ENCODE data around the gene WDR90. TPM values are rescaled to one million over a fixed set of nuclear protein-coding genes. Genes with fewer than 3 reads are reported as not detected.
A peak's percentile ranks its signal among the peaks of the same experiment; 100 is the strongest.

Gene WDR90
- total RNA-seq, 1 experiment from 2014 or later = 47.9 TPM

DNA sequence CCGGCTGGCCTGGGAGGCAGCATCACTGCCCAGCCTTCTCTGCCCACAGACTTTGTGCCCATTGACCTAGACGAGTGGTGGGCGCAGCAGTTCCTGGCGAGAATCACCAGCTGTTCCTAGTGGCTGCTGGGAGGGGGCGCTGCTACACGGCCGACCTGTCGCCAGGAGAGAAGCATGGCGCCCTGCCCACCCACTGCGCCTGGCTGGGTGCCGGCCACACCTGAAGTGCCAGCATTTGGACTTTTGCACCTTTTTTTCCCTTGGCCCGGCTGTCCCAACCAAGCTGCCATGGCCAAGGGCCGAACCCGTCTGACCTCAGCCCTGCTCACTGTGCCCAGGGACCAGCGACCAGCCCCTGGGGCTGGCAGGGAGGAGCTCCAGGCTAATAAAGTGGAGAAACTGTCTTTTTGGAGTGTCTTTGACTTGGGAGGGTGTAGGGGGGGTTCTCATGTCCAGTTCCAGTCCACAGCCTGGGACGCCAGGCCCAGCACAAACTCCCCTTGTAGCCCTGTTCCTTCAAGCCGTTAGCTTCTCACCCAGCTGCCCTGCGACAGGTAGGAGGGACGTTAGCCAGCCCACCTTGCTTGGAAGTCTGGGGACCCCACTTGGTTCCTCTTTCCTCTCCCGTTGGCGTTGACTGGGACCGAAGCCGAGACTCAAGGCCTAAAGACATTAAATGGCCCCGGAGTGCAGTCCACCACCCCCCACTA is 939 bp upstream of the WDR90 start:
- TF ChIP-seq, protein P1, sequence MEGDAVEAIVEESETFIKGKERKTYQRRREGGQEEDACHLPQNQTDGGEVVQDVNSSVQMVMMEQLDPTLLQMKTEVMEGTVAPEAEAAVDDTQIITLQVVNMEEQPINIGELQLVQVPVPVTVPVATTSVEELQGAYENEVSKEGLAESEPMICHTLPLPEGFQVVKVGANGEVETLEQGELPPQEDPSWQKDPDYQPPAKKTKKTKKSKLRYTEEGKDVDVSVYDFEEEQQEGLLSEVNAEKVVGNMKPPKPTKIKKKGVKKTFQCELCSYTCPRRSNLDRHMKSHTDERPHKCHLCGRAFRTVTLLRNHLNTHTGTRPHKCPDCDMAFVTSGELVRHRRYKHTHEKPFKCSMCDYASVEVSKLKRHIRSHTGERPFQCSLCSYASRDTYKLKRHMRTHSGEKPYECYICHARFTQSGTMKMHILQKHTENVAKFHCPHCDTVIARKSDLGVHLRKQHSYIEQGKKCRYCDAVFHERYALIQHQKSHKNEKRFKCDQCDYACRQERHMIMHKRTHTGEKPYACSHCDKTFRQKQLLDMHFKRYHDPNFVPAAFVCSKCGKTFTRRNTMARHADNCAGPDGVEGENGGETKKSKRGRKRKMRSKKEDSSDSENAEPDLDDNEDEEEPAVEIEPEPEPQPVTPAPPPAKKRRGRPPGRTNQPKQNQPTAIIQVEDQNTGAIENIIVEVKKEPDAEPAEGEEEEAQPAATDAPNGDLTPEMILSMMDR (IDR thresholded peaks at IDR 0.05; ENCODE audit: unreplicated experiment) = peak; percentile 62
- H3K4me1 Mint-ChIP-seq (ENCODE audit: insufficient read depth, unreplicated experiment) = peaks cover 17% of the 10 kb centered on the region
- DNase-seq (ENCODE audit: unreplicated experiment) = peak; percentile 63
- peak overlapping the region; percentile 88 for H3K27ac Mint-ChIP-seq (ENCODE audit: low read depth, unreplicated experiment)
- intact Hi-C loops (cut with micrococcal nuclease) = loop anchor here (2.0 kb wide), 1 partner anchor 59 kb away; no protein-coding TSS in a partner anchor
- H3K4me3 Mint-ChIP-seq (ENCODE audit: unreplicated experiment) = peak overlapping the region; percentile 74
- H3K36me3 Mint-ChIP-seq (ENCODE audit: insufficient read depth, unreplicated experiment) = peaks cover 32% of the 10 kb centered on the region
- CTCF ChIA-PET = interaction anchor here (0.5 to 1.4 kb wide), 13 partner anchors 11 to 647 kb away, joined by 3 to 7 read pairs (median 3); partner anchors contain the start of gene WDR24
- no peaks in the 10 kb centered on the region for H3K9me3 Mint-ChIP-seq (ENCODE audit: unreplicated experiment)
- POLR2A ChIA-PET = interaction anchor here (0.6 to 2.8 kb wide), 12 partner anchors 11 to 78 kb away, joined by 3 to 17 read pairs (median 4); partner anchors contain the start of genes CCDC78, JMJD8, METTL26 and RAB40C
- no peaks in the 10 kb centered on the region for H3K27me3 Mint-ChIP-seq (ENCODE audit: insufficient read depth, unreplicated experiment)
- BruUV-seq (replicated peaks) = TSS peak; percentile 17

- POLR2A ChIA-PET = interaction anchor here (0.6 to 2.8 kb wide), 10 partner anchors 13 to 122 kb away, joined by 3 to 17 read pairs (median 6); partner anchors contain the start of genes CAPN15, JMJD8, METTL26 and RHBDL1
Measured at GRCh38 chr16:649631-650030, 466 bp downstream of the WDR90 start.

GRCh38 chr16:651844-652243 is 2.7 kb downstream of the WDR90 start:
- TF ChIP-seq, protein P1 (IDR thresholded peaks at IDR 0.05; ENCODE audit: unreplicated experiment) = no peak
- no peaks in the 10 kb centered on the region for H3K9me3 Mint-ChIP-seq (ENCODE audit: unreplicated experiment)
- POLR2A ChIA-PET = no interaction called here
- DNase-seq (ENCODE audit: unreplicated experiment) = no peak
- H3K27ac Mint-ChIP-seq (ENCODE audit: low read depth, unreplicated experiment) = no peak overlapping the region
- H3K4me1 Mint-ChIP-seq (ENCODE audit: insufficient read depth, unreplicated experiment) = peaks cover 5% of the 10 kb centered on the region
- H3K27me3 Mint-ChIP-seq (ENCODE audit: insufficient read depth, unreplicated experiment) = no peaks in the 10 kb centered on the region
- CTCF ChIA-PET = interaction anchor here (0.7 to 1.2 kb wide), 2 partner anchors 9 to 16 kb away, joined by 3 read pairs; no protein-coding TSS in a partner anchor
- H3K36me3 Mint-ChIP-seq (ENCODE audit: insufficient read depth, unreplicated experiment) = peaks cover 26% of the 10 kb centered on the region
- no peak overlapping the region for H3K4me3 Mint-ChIP-seq (ENCODE audit: unreplicated experiment)
- no TSS peak for BruUV-seq (replicated peaks)
- intact Hi-C loops (cut with micrococcal nuclease) = no loop called here

More at GRCh38 chr16:649631-650030, 466 bp downstream of the WDR90 start:
- Mint-ChIP-seq H3K4me3 (ENCODE audit: unreplicated experiment) (peak overlapping the region; percentile 71), H3K9me3 (ENCODE audit: unreplicated experiment) (no peaks in the 10 kb centered on the region), H3K4me1 (ENCODE audit: insufficient read depth, unreplicated experiment) (peaks cover 8% of the 10 kb centered on the region), H3K27me3 (ENCODE audit: insufficient read depth, unreplicated experiment) (no peaks in the 10 kb centered on the region), H3K27ac (ENCODE audit: low read depth, unreplicated experiment) (peak overlapping the region; percentile 69), H3K36me3 (ENCODE audit: insufficient read depth, unreplicated experiment) (peaks cover 28% of the 10 kb centered on the region)
- CTCF ChIA-PET = interaction anchor here (0.6 to 1.5 kb wide), 2 partner anchors 18 to 53 kb away, joined by 3 to 7 read pairs; partner anchors contain the start of gene RHOT2
- intact Hi-C loops (cut with micrococcal nuclease) = loop anchor here (2.0 kb wide), 1 partner anchor 61 kb away; no protein-coding TSS in a partner anchor
- DNase-seq (ENCODE audit: unreplicated experiment) = no peak
- no TSS peak for BruUV-seq (replicated peaks)
- TF ChIP-seq, protein P1 (IDR thresholded peaks at IDR 0.05; ENCODE audit: unreplicated experiment) = no peak
